ENCODE results near the gene PITX2. TPM values are rescaled to one million over a fixed set of nuclear protein-coding genes. Genes with fewer than 3 reads are reported as not detected.

PITX2 gene
- total RNA-seq, 1 donor from 2014 or later, result 0.29 TPM

- H3K4me3 ChIP-seq (ENCODE audit: low read depth, low read length), result no peak overlapping the region
- no peak for DNase-seq (ENCODE audit: low read depth)
- H3K36me3 ChIP-seq (ENCODE audit: control insufficient read depth, insufficient read depth, low read length), result no peaks in the 10 kb centered on the region
- peaks cover 43% of the 10 kb centered on the region for H3K27me3 ChIP-seq (ENCODE audit: control insufficient read depth, insufficient read depth, low read length)
- no peak for TF ChIP-seq CTCF (IDR thresholded peaks at IDR 0.05; ENCODE audit: insufficient read depth, low read length, poor library complexity, severe bottlenecking)
Measured at GRCh38 chr4:110612631-110613269, 10.1 kb downstream of the PITX2 start.

GRCh38 chr4:110611968-110612447, 10.9 kb downstream of the PITX2 start:
- no peak for TF ChIP-seq CTCF (IDR thresholded peaks at IDR 0.05; ENCODE audit: insufficient read depth, low read length, poor library complexity, severe bottlenecking)
- H3K36me3 ChIP-seq (ENCODE audit: control insufficient read depth, insufficient read depth, low read length), result no peaks in the 10 kb centered on the region
- H3K27me3 ChIP-seq (ENCODE audit: control insufficient read depth, insufficient read depth, low read length), result peaks cover 42% of the 10 kb centered on the region
- no peak for DNase-seq (ENCODE audit: low read depth)
- no peak overlapping the region for H3K4me3 ChIP-seq (ENCODE audit: low read depth, low read length)

GRCh38 chr4:110610940-110611831, 11.7 kb downstream of the PITX2 start:
- H3K4me3 ChIP-seq (ENCODE audit: low read depth, low read length), result peak overlapping the region; percentile 13
- H3K27me3 ChIP-seq (ENCODE audit: control insufficient read depth, insufficient read depth, low read length), result peaks cover 38% of the 10 kb centered on the region
- H3K36me3 ChIP-seq (ENCODE audit: control insufficient read depth, insufficient read depth, low read length), result no peaks in the 10 kb centered on the region
- no peak for TF ChIP-seq CTCF (IDR thresholded peaks at IDR 0.05; ENCODE audit: insufficient read depth, low read length, poor library complexity, severe bottlenecking)
- DNase-seq (ENCODE audit: low read depth), result peak; percentile 70

DNA sequence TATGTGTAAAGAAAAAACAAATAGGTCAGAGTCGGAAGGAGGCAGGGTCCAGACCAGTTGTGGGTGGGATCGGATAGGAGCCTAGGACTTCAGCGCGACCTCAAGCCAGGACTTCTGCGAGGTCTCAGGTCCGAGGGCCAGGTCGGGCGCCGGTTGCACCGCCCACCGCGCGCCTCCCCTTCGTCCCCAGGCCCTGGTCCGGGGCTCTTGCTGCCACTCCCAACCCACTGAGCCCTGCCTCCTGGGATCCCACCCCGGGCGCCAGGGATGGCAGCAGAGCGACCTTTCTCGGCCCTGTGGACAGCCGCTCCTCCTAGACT, 12.3 kb downstream of the PITX2 start:
- H3K27me3 ChIP-seq (ENCODE audit: control insufficient read depth, insufficient read depth, low read length), result peaks cover 32% of the 10 kb centered on the region
- no peak overlapping the region for H3K4me3 ChIP-seq (ENCODE audit: low read depth, low read length)
- no peak for TF ChIP-seq CTCF (IDR thresholded peaks at IDR 0.05; ENCODE audit: insufficient read depth, low read length, poor library complexity, severe bottlenecking)
- DNase-seq (ENCODE audit: low read depth), result no peak
- no peaks in the 10 kb centered on the region for H3K36me3 ChIP-seq (ENCODE audit: control insufficient read depth, insufficient read depth, low read length)

GRCh38 chr4:110609044-110609750, 13.7 kb downstream of the PITX2 start:
- no peak for TF ChIP-seq CTCF (IDR thresholded peaks at IDR 0.05; ENCODE audit: insufficient read depth, low read length, poor library complexity, severe bottlenecking)
- peak; percentile 19 for DNase-seq (ENCODE audit: low read depth)
- Histone ChIP-seq H3K4me3 (ENCODE audit: low read depth, low read length) (no peak overlapping the region), H3K27me3 (ENCODE audit: control insufficient read depth, insufficient read depth, low read length) (peaks cover 18% of the 10 kb centered on the region), H3K36me3 (ENCODE audit: control insufficient read depth, insufficient read depth, low read length) (no peaks in the 10 kb centered on the region)
